ENCODE data around the gene SELENOV.

SELENOV gene

GRCh38 chr19:39525205-39525604, 10.3 kb downstream of the SELENOV start:
- no peak for DNase-seq (ENCODE audit: low spot score)
- ChIA-PET POLR2A (ENCODE audit: low non-redundant PET) (interaction anchor here (1.4 kb wide), 1 partner anchor 89 kb away, joined by 4 read pairs; the partner anchor contains the start of gene RPS16), CTCF (interaction anchor here (0.8 to 2.0 kb wide), 3 partner anchors 7 to 84 kb away, joined by 3 to 6 read pairs (median 5); partner anchors contain the start of gene EID2B)
- TF ChIP-seq CTCF (conservative IDR thresholded peaks at IDR 0.05; ENCODE audit: low read depth) = no peak
- H3K27ac ChIP-seq = no peak overlapping the region

- no peak for TF ChIP-seq CTCF (conservative IDR thresholded peaks at IDR 0.05; ENCODE audit: low read depth)
- ChIA-PET POLR2A (ENCODE audit: low non-redundant PET) (no interaction called here), CTCF (interaction anchor here (0.6 to 2.9 kb wide), 10 partner anchors 7 to 720 kb away, joined by 3 to 13 read pairs (median 4); partner anchors contain the start of gene DLL3)
- DNase-seq (ENCODE audit: low spot score) = no peak
- H3K27ac ChIP-seq = peak overlapping the region; percentile 79
Observed at GRCh38 chr19:39531834-39532232, 16.9 kb downstream of the SELENOV start.

- DNase-seq (ENCODE audit: low spot score) = peak; percentile 96
- TF ChIP-seq CTCF (conservative IDR thresholded peaks at IDR 0.05; ENCODE audit: low read depth) = peak; percentile 97
- ChIA-PET POLR2A (ENCODE audit: low non-redundant PET) (interaction anchor here (0.6 kb wide), 1 partner anchor 669 kb away, joined by 4 read pairs; no protein-coding TSS in a partner anchor), CTCF (interaction anchor here (0.5 to 2.9 kb wide), 17 partner anchors 8 to 721 kb away, joined by 3 to 14 read pairs (median 4); partner anchors contain the start of genes DLL3, RPS16 and SUPT5H)
- peak within 1 kb of the TSS; percentile 79 for H3K27ac ChIP-seq
Observed at GRCh38 chr19:39532233-39533002, 17.5 kb downstream of the SELENOV start, which contains the start of gene EID2B. TSS of gene EID2B (minus strand) at chr19:39532852. CDS start at chr19:39532802, 50 bp downstream.

GRCh38 chr19:39533003-39533512, 18.1 kb downstream of the SELENOV start:
- peak; percentile 64 for TF ChIP-seq CTCF (conservative IDR thresholded peaks at IDR 0.05; ENCODE audit: low read depth)
- CTCF ChIA-PET = interaction anchor here (0.7 to 2.9 kb wide), 10 partner anchors 13 to 97 kb away, joined by 3 to 14 read pairs (median 5); partner anchors contain the start of genes RPS16 and SUPT5H
- peak overlapping the region; percentile 79; the same call in 1 of the 2 replicates for H3K27ac ChIP-seq
- POLR2A ChIA-PET (ENCODE audit: low non-redundant PET) = no interaction called here
- no peak for DNase-seq (ENCODE audit: low spot score)

- TF ChIP-seq CTCF (conservative IDR thresholded peaks at IDR 0.05; ENCODE audit: low read depth) = no peak
- CTCF ChIA-PET = interaction anchor here (0.6 to 2.9 kb wide), 7 partner anchors 24 to 122 kb away, joined by 3 to 14 read pairs (median 5); no protein-coding TSS in a partner anchor
- no peak overlapping the region for H3K27ac ChIP-seq
- no peak for DNase-seq (ENCODE audit: low spot score)
- POLR2A ChIA-PET (ENCODE audit: low non-redundant PET) = no interaction called here
Observed at GRCh38 chr19:39533791-39534190, 18.9 kb downstream of the SELENOV start.

- peak overlapping the region; percentile 84 for H3K27ac ChIP-seq
- TF ChIP-seq CTCF (conservative IDR thresholded peaks at IDR 0.05; ENCODE audit: low read depth) = no peak
- ChIA-PET CTCF (interaction anchor here (0.6 to 1.5 kb wide), 4 partner anchors 15 to 547 kb away, joined by 3 to 5 read pairs (median 4); no protein-coding TSS in a partner anchor), POLR2A (ENCODE audit: low non-redundant PET) (no interaction called here)
- peak; percentile 66 for DNase-seq (ENCODE audit: low spot score)
Observed at GRCh38 chr19:39539165-39539517, 24.2 kb downstream of the SELENOV start.

Data from RWPE1 (cell line).